ENCODE measurements around the gene SLC39A9. TPM values are rescaled to one million over a fixed set of nuclear protein-coding genes. Genes with fewer than 3 reads are reported as not detected.
"Not testable (repeated sequence)": the region's sequence is repeated elsewhere in the genome, so short reads cannot be mapped to it uniquely, and the experiment has no call there.

Gene SLC39A9
- total RNA-seq, 1 donor = 37.2 TPM

GRCh38 chr14:69471436-69471835 is 72.9 kb downstream of the SLC39A9 start:
- Histone ChIP-seq H3K27me3 (ENCODE audit: insufficient read depth, low read length) (no peaks in the 10 kb centered on the region), H3K4me3 (ENCODE audit: low read length) (no peak overlapping the region), H3K9me3 (ENCODE audit: low read depth, low read length) (no peaks in the 10 kb centered on the region), H3K4me1 (ENCODE audit: insufficient read depth, low read length) (peaks cover 12% of the 10 kb centered on the region)

- H3K27me3 ChIP-seq (ENCODE audit: insufficient read depth, low read length) = no peaks in the 10 kb centered on the region
- H3K9me3 ChIP-seq (ENCODE audit: low read depth, low read length) = no peaks in the 10 kb centered on the region
- no peak overlapping the region for H3K4me3 ChIP-seq (ENCODE audit: low read length)
- H3K4me1 ChIP-seq (ENCODE audit: insufficient read depth, low read length) = peaks cover 12% of the 10 kb centered on the region
Measured at GRCh38 chr14:69471916-69472315, 73.4 kb downstream of the SLC39A9 start.

GRCh38 chr14:69473260-69473659 is 74.8 kb downstream of the SLC39A9 start:
- Histone ChIP-seq H3K27me3 (ENCODE audit: insufficient read depth, low read length) (no peaks in the 10 kb centered on the region), H3K9me3 (ENCODE audit: low read depth, low read length) (no peaks in the 10 kb centered on the region), H3K4me1 (ENCODE audit: insufficient read depth, low read length) (peaks cover 12% of the 10 kb centered on the region), H3K4me3 (ENCODE audit: low read length) (no peak overlapping the region)

- Histone ChIP-seq H3K9me3 (ENCODE audit: low read depth, low read length) (no peaks in the 10 kb centered on the region), H3K4me1 (ENCODE audit: insufficient read depth, low read length) (peaks cover 6% of the 10 kb centered on the region), H3K4me3 (ENCODE audit: low read length) (no peak overlapping the region), H3K27me3 (ENCODE audit: insufficient read depth, low read length) (no peaks in the 10 kb centered on the region)
Measured at GRCh38 chr14:69473946-69474345, 75.5 kb downstream of the SLC39A9 start.

- Histone ChIP-seq H3K4me3 (ENCODE audit: low read length) (no peak overlapping the region), H3K27me3 (ENCODE audit: insufficient read depth, low read length) (no peaks in the 10 kb centered on the region), H3K4me1 (ENCODE audit: insufficient read depth, low read length) (no peaks in the 10 kb centered on the region), H3K9me3 (ENCODE audit: low read depth, low read length) (no peaks in the 10 kb centered on the region)
Measured at GRCh38 chr14:69475194-69475818, 76.8 kb downstream of the SLC39A9 start.

GRCh38 chr14:69476824-69477450 is 78.4 kb downstream of the SLC39A9 start:
- H3K4me3 ChIP-seq (ENCODE audit: low read length); H3K9me3 ChIP-seq (ENCODE audit: low read depth, low read length); H3K27me3 ChIP-seq (ENCODE audit: insufficient read depth, low read length); H3K4me1 ChIP-seq (ENCODE audit: insufficient read depth, low read length): not testable (repeated sequence)

- H3K27me3 ChIP-seq (ENCODE audit: insufficient read depth, low read length); H3K9me3 ChIP-seq (ENCODE audit: low read depth, low read length); H3K4me3 ChIP-seq (ENCODE audit: low read length); H3K4me1 ChIP-seq (ENCODE audit: insufficient read depth, low read length): not testable (repeated sequence)
Measured at GRCh38 chr14:69478055-69478454, 79.6 kb downstream of the SLC39A9 start.

- peaks cover 18% of the 10 kb centered on the region for H3K27me3 ChIP-seq (ENCODE audit: insufficient read depth, low read length)
- H3K9me3 ChIP-seq (ENCODE audit: low read depth, low read length) = no peaks in the 10 kb centered on the region
- H3K4me1 ChIP-seq (ENCODE audit: insufficient read depth, low read length) = no peaks in the 10 kb centered on the region
- H3K4me3 ChIP-seq (ENCODE audit: low read length) = no peak overlapping the region
Measured at GRCh38 chr14:69479696-69480095, 81.2 kb downstream of the SLC39A9 start.

- Histone ChIP-seq H3K4me3 (ENCODE audit: low read length) (no peak overlapping the region), H3K27me3 (ENCODE audit: insufficient read depth, low read length) (peaks cover 22% of the 10 kb centered on the region), H3K9me3 (ENCODE audit: low read depth, low read length) (no peaks in the 10 kb centered on the region), H3K4me1 (ENCODE audit: insufficient read depth, low read length) (no peaks in the 10 kb centered on the region)
Measured at GRCh38 chr14:69480136-69480535, 81.6 kb downstream of the SLC39A9 start.

GRCh38 chr14:69481815-69482568 is 83.5 kb downstream of the SLC39A9 start:
- no peak overlapping the region for H3K4me3 ChIP-seq (ENCODE audit: low read length)
- no peaks in the 10 kb centered on the region for H3K9me3 ChIP-seq (ENCODE audit: low read depth, low read length)
- peaks cover 38% of the 10 kb centered on the region for H3K27me3 ChIP-seq (ENCODE audit: insufficient read depth, low read length)
- no peaks in the 10 kb centered on the region for H3K4me1 ChIP-seq (ENCODE audit: insufficient read depth, low read length)

- peaks cover 38% of the 10 kb centered on the region for H3K27me3 ChIP-seq (ENCODE audit: insufficient read depth, low read length)
- H3K4me1 ChIP-seq (ENCODE audit: insufficient read depth, low read length) = no peaks in the 10 kb centered on the region
- H3K9me3 ChIP-seq (ENCODE audit: low read depth, low read length) = no peaks in the 10 kb centered on the region
- H3K4me3 ChIP-seq (ENCODE audit: low read length) = no peak overlapping the region
Measured at GRCh38 chr14:69483765-69484443, 85.4 kb downstream of the SLC39A9 start.

- H3K4me3 ChIP-seq (ENCODE audit: low read length) = no peak within 1 kb of the TSS
- H3K27me3 ChIP-seq (ENCODE audit: insufficient read depth, low read length) = peaks cover 38% of the 10 kb centered on the region
- H3K4me1 ChIP-seq (ENCODE audit: insufficient read depth, low read length) = no peaks in the 10 kb centered on the region
- no peaks in the 10 kb centered on the region for H3K9me3 ChIP-seq (ENCODE audit: low read depth, low read length)
Measured at GRCh38 chr14:69484444-69485314, 86.2 kb downstream of the SLC39A9 start, which contains the start of gene PLEKHD1. TSS of gene PLEKHD1 (plus strand) at chr14:69484728. CDS start at chr14:69484966, 238 bp downstream.

GRCh38 chr14:69485315-69485660 is 86.8 kb downstream of the SLC39A9 start:
- H3K9me3 ChIP-seq (ENCODE audit: low read depth, low read length) = no peaks in the 10 kb centered on the region
- H3K4me3 ChIP-seq (ENCODE audit: low read length) = no peak overlapping the region
- peaks cover 38% of the 10 kb centered on the region for H3K27me3 ChIP-seq (ENCODE audit: insufficient read depth, low read length)
- no peaks in the 10 kb centered on the region for H3K4me1 ChIP-seq (ENCODE audit: insufficient read depth, low read length)

GRCh38 chr14:69485701-69486100 is 87.2 kb downstream of the SLC39A9 start:
- H3K4me1 ChIP-seq (ENCODE audit: insufficient read depth, low read length) = no peaks in the 10 kb centered on the region
- H3K4me3 ChIP-seq (ENCODE audit: low read length) = no peak overlapping the region
- no peaks in the 10 kb centered on the region for H3K9me3 ChIP-seq (ENCODE audit: low read depth, low read length)
- H3K27me3 ChIP-seq (ENCODE audit: insufficient read depth, low read length) = peaks cover 38% of the 10 kb centered on the region
